NCI-H748 treated with DMSO at 0.1 percent for 48 hours (cell line): ENCODE measurements around the gene HAUS2.
"Not testable (repeated sequence)": the region's sequence is repeated elsewhere in the genome, so short reads cannot be mapped to it uniquely, and the experiment has no call there.

Experiments used
- DNase-seq: peaks from one replicate; lab custom pipeline; 2025; lab: John Stamatoyannopoulos, UW

Gene HAUS2

GRCh38 chr15:42548249-42549031 lies at the start of gene HAUS2, which contains the start of gene LRRC57:
TSS of gene HAUS2 (plus strand) at chr15:42548838. CDS start at chr15:42548873, 35 bp downstream.
TSS of gene LRRC57 (minus strand) at chr15:42548793. CDS start at chr15:42548434, 359 bp downstream.
- DNase-seq = peak; percentile 50

- no peak for DNase-seq
Observed at GRCh38 chr15:42499858-42500609, 48.6 kb upstream of the HAUS2 start.

- no peak for DNase-seq
Observed at GRCh38 chr15:42502477-42502876, 46.2 kb upstream of the HAUS2 start.

- no peak for DNase-seq
Observed at GRCh38 chr15:42503825-42504224, 44.8 kb upstream of the HAUS2 start.

- no peak for DNase-seq
Observed at GRCh38 chr15:42504631-42505030, 44.0 kb upstream of the HAUS2 start.

- no peak for DNase-seq
Observed at GRCh38 chr15:42507514-42507913, 41.1 kb upstream of the HAUS2 start.

GRCh38 chr15:42508263-42508690 lies 40.4 kb upstream of the HAUS2 start:
- DNase-seq = no peak

GRCh38 chr15:42510258-42511006 lies 38.2 kb upstream of the HAUS2 start:
- no peak for DNase-seq

GRCh38 chr15:42511007-42511391 lies 37.6 kb upstream of the HAUS2 start:
- no peak for DNase-seq

GRCh38 chr15:42523331-42523730 lies 25.3 kb upstream of the HAUS2 start:
- no peak for DNase-seq

- no peak for DNase-seq
Observed at GRCh38 chr15:42528970-42529369, 19.7 kb upstream of the HAUS2 start.

- no peak for DNase-seq
Observed at GRCh38 chr15:42533246-42533645, 15.4 kb upstream of the HAUS2 start.

GRCh38 chr15:42544853-42545629 lies 3.6 kb upstream of the HAUS2 start:
- no peak for DNase-seq

- no peak for DNase-seq
Observed at GRCh38 chr15:42547918-42548248, 755 bp upstream of the HAUS2 start.

GRCh38 chr15:42549032-42549491 lies 424 bp downstream of the HAUS2 start:
- DNase-seq = peak; percentile 6

GRCh38 chr15:42549741-42550392 lies 1.2 kb downstream of the HAUS2 start:
- DNase-seq = no peak

- DNase-seq = no peak
Observed at GRCh38 chr15:42553554-42553953, 4.9 kb downstream of the HAUS2 start.

- not testable (repeated sequence) for DNase-seq
Observed at GRCh38 chr15:42556550-42557207, 8.0 kb downstream of the HAUS2 start.

GRCh38 chr15:42558739-42559138 lies 10.1 kb downstream of the HAUS2 start:
- DNase-seq = no peak

GRCh38 chr15:42575188-42576039 lies 26.8 kb downstream of the HAUS2 start, which contains the start of gene STARD9:
TSS of gene STARD9 (plus strand) at chr15:42575606. CDS start at chr15:42575716, 110 bp downstream.
- peak; percentile 81 for DNase-seq
